DOHH2 (cell line): ENCODE data around the gene RIMKLB.

Experiments
- H3F3A ChIP-seq: fragments of 200-600 bp; sonication (generic), shearing (Covaris generic); 2 replicates; pipeline ENCODE4 v1.6.0; 2016; ENCODE audit warnings: antibody characterized with exemption, mild to moderate bottlenecking; ENCODE audit not compliant: control insufficient read depth, insufficient read depth
- H3K27ac ChIP-seq: fragments of 200-600 bp; sonication (generic); 2 replicates; pipeline ENCODE4 v1.5.1; 2014; ENCODE audit warnings: low read depth, mild to moderate bottlenecking, low read length, moderate library complexity
- H3K27me3 ChIP-seq: fragments of 200-600 bp; sonication (generic); 2 replicates; pipeline ENCODE4 v1.6.1; 2014; ENCODE audit warnings: mild to moderate bottlenecking, low read length, mixed read lengths; ENCODE audit not compliant: control insufficient read depth
- H3K36me3 ChIP-seq: fragments of 200-600 bp; sonication (generic); 2 replicates; pipeline ENCODE4 v1.6.1; 2014; ENCODE audit warnings: mild to moderate bottlenecking, low read length, moderate library complexity, mixed read lengths; ENCODE audit not compliant: control insufficient read depth
- H3K4me1 ChIP-seq: fragments of 200-600 bp; sonication (generic); 2 replicates; pipeline ENCODE4 v1.6.1; 2014; ENCODE audit warnings: mild to moderate bottlenecking, low read length, mixed read lengths; ENCODE audit not compliant: control insufficient read depth
- H3K4me2 ChIP-seq: fragments of 200-600 bp; sonication (generic); 2 replicates; pipeline ENCODE4 v1.6.0; 2014; ENCODE audit warnings: mild to moderate bottlenecking, low read length, moderate library complexity
- H3K4me3 ChIP-seq: fragments of 200-600 bp; sonication (generic); 2 replicates; pipeline ENCODE4 v1.5.1; 2014; ENCODE audit warnings: mild to moderate bottlenecking, low read length, mixed read lengths
- H3K79me2 ChIP-seq: fragments of 200-600 bp; sonication (generic); 2 replicates; pipeline ENCODE4 v1.6.1; 2014; ENCODE audit warnings: mild to moderate bottlenecking, low read length, mixed read lengths; ENCODE audit not compliant: control insufficient read depth
- H3K9me2 ChIP-seq: fragments of 200-600 bp; sonication (generic); replicated peaks from 2 replicates; pipeline ENCODE4 v1.6.1; 2014; ENCODE audit warnings: mild to moderate bottlenecking, low read length, mixed read lengths; ENCODE audit not compliant: control insufficient read depth
- H3K9me3 ChIP-seq: fragments of 200-600 bp; sonication (generic); 2 replicates; pipeline ENCODE4 v1.6.1; 2014; ENCODE audit warnings: antibody characterized with exemption, low read length, mixed read lengths; ENCODE audit not compliant: control insufficient read depth, insufficient read depth
- H4K20me1 ChIP-seq: fragments of 200-600 bp; sonication (generic); 2 replicates; pipeline ENCODE4 v1.6.0; 2014; ENCODE audit warnings: low read depth, mild to moderate bottlenecking, antibody characterized with exemption, low read length, moderate library complexity; ENCODE audit not compliant: control insufficient read depth, insufficient read depth
- CTCF ChIP-seq: fragments of 200-600 bp; sonication (generic); IDR thresholded peaks from one replicate; pipeline ENCODE4 v1.5.1; 2014; ENCODE audit warnings: antibody characterized with exemption, mild to moderate bottlenecking, low read depth, low read length; ENCODE audit not compliant: poor library complexity, severe bottlenecking
- EZH2phosphoT487 ChIP-seq: fragments of 200-600 bp; sonication (generic); IDR thresholded peaks from 2 replicates; pipeline ENCODE4 v1.6.1; 2017; ENCODE audit warnings: borderline replicate concordance, mild to moderate bottlenecking, antibody characterized with exemption, low read length, moderate library complexity, mixed read lengths

RIMKLB gene

GRCh38 chr12:8677362-8677761, 20.4 kb upstream of the RIMKLB start:
- H3K36me3 ChIP-seq, result no peaks in the 10 kb centered on the region
- TF ChIP-seq EZH2phosphoT487, result no peak
- TF ChIP-seq CTCF, result no peak
- no peak overlapping the region for H3K4me2 ChIP-seq
- H3K79me2 ChIP-seq, result no peaks in the 10 kb centered on the region
- H3K27me3 ChIP-seq, result no peaks in the 10 kb centered on the region
- no peaks in the 10 kb centered on the region for H3F3A ChIP-seq
- no peak overlapping the region for H3K27ac ChIP-seq
- no peaks in the 10 kb centered on the region for H4K20me1 ChIP-seq
- H3K4me1 ChIP-seq, result peaks cover 27% of the 10 kb centered on the region
- no peaks in the 10 kb centered on the region for H3K9me2 ChIP-seq
- H3K9me3 ChIP-seq, result no peaks in the 10 kb centered on the region
- H3K4me3 ChIP-seq, result no peak overlapping the region

GRCh38 chr12:8678661-8679111, 19.1 kb upstream of the RIMKLB start:
- Histone ChIP-seq H3K9me3 (no peaks in the 10 kb centered on the region), H3K4me3 (no peak overlapping the region), H3K79me2 (no peaks in the 10 kb centered on the region), H3K9me2 (no peaks in the 10 kb centered on the region), H3K27me3 (no peaks in the 10 kb centered on the region), H3K27ac (no peak overlapping the region), H3K36me3 (no peaks in the 10 kb centered on the region), H4K20me1 (no peaks in the 10 kb centered on the region), H3K4me1 (peaks cover 27% of the 10 kb centered on the region), H3K4me2 (no peak overlapping the region), H3F3A (no peaks in the 10 kb centered on the region)
- TF ChIP-seq EZH2phosphoT487 (no peak), CTCF (no peak)

- H3K9me2 ChIP-seq, result no peaks in the 10 kb centered on the region
- H3K4me1 ChIP-seq, result peaks cover 31% of the 10 kb centered on the region
- H3K27me3 ChIP-seq, result no peaks in the 10 kb centered on the region
- TF ChIP-seq CTCF, result peak; percentile 29
- no peak for TF ChIP-seq EZH2phosphoT487
- no peaks in the 10 kb centered on the region for H3K9me3 ChIP-seq
- no peaks in the 10 kb centered on the region for H3K36me3 ChIP-seq
- no peaks in the 10 kb centered on the region for H3K79me2 ChIP-seq
- no peak overlapping the region for H3K27ac ChIP-seq
- no peak overlapping the region for H3K4me3 ChIP-seq
- H3K4me2 ChIP-seq, result no peak overlapping the region
- no peaks in the 10 kb centered on the region for H4K20me1 ChIP-seq
- H3F3A ChIP-seq, result peaks cover 4% of the 10 kb centered on the region; the same call in 1 of the 2 replicates
Observed at GRCh38 chr12:8680533-8680932, 17.3 kb upstream of the RIMKLB start.
